Progenitor cell of endocrine pancreas (in vitro differentiated cells): ENCODE data around the gene GPR62. TPM values are rescaled to one million over a fixed set of nuclear protein-coding genes. Genes with fewer than 3 reads are reported as not detected.

Experiments used
- DNase-seq: peaks from one replicate; pipeline ENCODE4 v3.0.0; 2021; ENCODE audit warnings: low spot score; ENCODE audit not compliant: unreplicated experiment
- H3K27ac Mint-ChIP-seq: 2 replicates; pipeline ENCODE4 v1.8.0; 2021; ENCODE audit warnings: mild to moderate bottlenecking, moderate library complexity, mixed read lengths
- H3K27me3 Mint-ChIP-seq: 2 replicates; pipeline ENCODE4 v1.8.0; 2021; ENCODE audit warnings: mixed read lengths
- H3K36me3 Mint-ChIP-seq: 2 replicates; pipeline ENCODE4 v1.8.0; 2022; ENCODE audit warnings: mixed read lengths; ENCODE audit not compliant: insufficient read depth
- H3K4me1 Mint-ChIP-seq: 2 replicates; pipeline ENCODE4 v1.8.0; 2021; ENCODE audit warnings: low read depth, mixed read lengths
- H3K4me3 Mint-ChIP-seq: 2 replicates; pipeline ENCODE4 v1.8.0; 2021; ENCODE audit warnings: low read depth, mild to moderate bottlenecking, moderate library complexity, mixed read lengths
- H3K9me3 Mint-ChIP-seq: 2 replicates; pipeline ENCODE4 v1.8.0; 2021; ENCODE audit warnings: low read depth, mixed read lengths
- CTCF ChIP-seq: fragments of 200-600 bp; sonication (generic); IDR thresholded peaks from one replicate; pipeline ENCODE4 v1.5.0; 2021; ENCODE audit warnings: antibody characterized with exemption, mild to moderate bottlenecking; ENCODE audit not compliant: unreplicated experiment
- total RNA-seq: library from RNA; stranded (reverse); gene quantifications from 2 replicates; pipeline ENCODE4 v1.2.1, GENCODE V29; 2021

The GPR62 gene
- total RNA-seq, 1 donor from 2014 or later = 0.12 TPM

GRCh38 chr3:51980253-51980652, 25.1 kb downstream of the GPR62 start:
- Mint-ChIP-seq H3K27ac (no peak overlapping the region), H3K36me3 (peaks cover 1% of the 10 kb centered on the region), H3K4me3 (no peak overlapping the region), H3K27me3 (no peaks in the 10 kb centered on the region), H3K4me1 (peaks cover 18% of the 10 kb centered on the region), H3K9me3 (no peaks in the 10 kb centered on the region)
- TF ChIP-seq CTCF = no peak
- no peak for DNase-seq

- Mint-ChIP-seq H3K9me3 (no peaks in the 10 kb centered on the region), H3K27me3 (no peaks in the 10 kb centered on the region), H3K4me1 (peaks cover 13% of the 10 kb centered on the region), H3K27ac (peak overlapping the region; percentile 99), H3K36me3 (peaks cover 1% of the 10 kb centered on the region), H3K4me3 (peak overlapping the region; percentile 75)
- peak; percentile 70 for TF ChIP-seq CTCF
- no peak for DNase-seq
Measured at GRCh38 chr3:51982352-51982837, 27.2 kb downstream of the GPR62 start.

DNA sequence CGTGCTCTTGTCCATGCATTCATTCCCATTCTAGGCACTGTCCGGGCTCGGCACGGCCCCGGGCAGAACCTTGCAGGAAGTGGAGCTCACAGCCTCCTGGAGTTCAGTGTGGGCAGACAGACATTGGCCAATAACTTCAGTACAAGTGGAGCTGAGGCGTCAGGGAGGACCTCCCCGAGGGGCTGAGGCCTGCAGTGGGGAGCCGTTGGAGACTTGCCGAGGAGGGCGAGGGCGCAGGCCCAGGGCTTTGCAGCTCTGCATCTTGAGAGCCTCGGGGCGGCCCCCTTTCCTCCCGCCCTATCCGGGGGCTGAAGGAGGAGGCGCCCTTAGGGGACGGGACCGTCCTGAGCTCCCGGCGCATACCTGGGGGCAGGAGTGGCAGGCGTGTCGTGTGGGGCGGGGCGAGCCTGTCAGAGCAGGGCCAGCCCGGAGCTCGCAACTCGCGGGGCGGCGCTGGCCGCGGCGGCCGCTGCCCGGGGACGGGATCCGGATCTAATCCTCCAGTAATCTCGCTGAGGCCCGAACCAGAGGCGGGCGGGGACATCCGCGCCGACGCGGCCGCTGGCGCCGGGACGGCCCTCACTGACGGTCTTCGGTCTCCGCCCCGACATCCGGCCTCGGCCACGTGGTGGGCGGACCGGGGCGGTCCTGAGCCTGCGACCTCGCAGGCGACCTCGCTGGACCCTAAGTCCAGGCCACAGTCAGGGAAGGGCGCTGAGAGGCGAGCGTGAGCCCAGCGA, 27.8 kb downstream of the GPR62 start, which contains the start of gene ACY1:
Gene ACY1 (plus strand): TSS at position 698 of the 740 bp plus-strand sequence. CDS start 530 bp downstream, outside the sequence.
- Mint-ChIP-seq H3K36me3 (peaks cover 1% of the 10 kb centered on the region), H3K27me3 (no peaks in the 10 kb centered on the region), H3K4me3 (peak within 1 kb of the TSS; percentile 75), H3K4me1 (peaks cover 13% of the 10 kb centered on the region), H3K27ac (peak within 1 kb of the TSS; percentile 99), H3K9me3 (no peaks in the 10 kb centered on the region)
- DNase-seq = peak; percentile 71
- no peak for TF ChIP-seq CTCF

DNA sequence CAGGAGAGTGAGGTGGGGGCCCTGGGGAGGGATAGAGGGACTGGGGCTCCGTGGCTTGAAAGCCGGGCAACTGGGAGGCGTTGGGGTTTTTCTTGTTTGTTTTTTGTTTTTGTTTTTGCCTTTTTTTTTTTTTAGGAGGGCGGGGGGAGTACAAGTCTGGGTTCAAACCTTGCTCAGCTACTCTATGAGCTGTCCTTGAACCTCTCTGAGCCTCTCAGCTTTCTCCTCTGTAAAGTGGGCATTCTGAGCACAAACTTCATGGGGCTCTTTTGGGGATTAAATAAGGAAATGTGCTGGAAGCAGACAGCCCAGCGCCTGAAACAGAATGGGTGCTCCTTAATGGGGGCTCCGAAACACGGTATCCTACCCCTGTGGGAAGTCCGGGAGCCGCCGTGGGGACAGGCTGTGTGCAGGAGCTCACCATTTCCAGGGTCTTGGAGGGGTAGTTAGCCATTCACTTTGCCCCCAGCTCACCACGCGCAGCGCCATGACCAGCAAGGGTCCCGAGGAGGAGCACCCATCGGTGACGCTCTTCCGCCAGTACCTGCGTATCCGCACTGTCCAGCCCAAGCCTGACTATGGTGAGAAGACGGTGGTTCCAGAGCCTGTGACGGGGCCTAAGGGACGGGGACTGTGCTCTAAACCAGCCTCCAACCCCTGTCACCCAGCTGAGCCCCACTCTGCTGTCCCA, 28.5 kb downstream of the GPR62 start:
- Mint-ChIP-seq H3K36me3 (peaks cover 1% of the 10 kb centered on the region), H3K27ac (peak overlapping the region; percentile 94), H3K27me3 (no peaks in the 10 kb centered on the region), H3K9me3 (no peaks in the 10 kb centered on the region), H3K4me1 (peaks cover 13% of the 10 kb centered on the region), H3K4me3 (peak overlapping the region; percentile 74)
- no peak for DNase-seq
- TF ChIP-seq CTCF = no peak

DNA sequence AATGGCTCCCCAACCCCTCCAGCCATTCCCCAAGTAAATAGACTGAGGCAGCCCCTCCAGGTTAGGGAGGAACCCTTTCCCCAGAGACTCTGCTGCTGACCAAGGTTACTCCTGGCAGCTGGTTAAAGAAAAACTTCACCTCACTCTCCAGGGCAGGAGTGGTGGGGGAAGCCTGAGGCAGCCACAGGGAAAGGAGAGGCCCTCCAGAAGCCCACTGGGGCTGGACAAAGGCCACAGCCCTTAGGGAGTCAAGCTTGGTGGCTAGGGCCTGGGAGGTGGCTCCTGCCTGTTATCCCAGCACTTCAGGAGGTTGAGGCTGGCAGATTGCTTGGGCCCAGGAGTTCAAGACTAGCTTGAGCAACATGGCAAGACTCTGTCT, 29.1 kb downstream of the GPR62 start:
- H3K27ac Mint-ChIP-seq = peak overlapping the region; percentile 67
- no peak for TF ChIP-seq CTCF

More for the DNA sequence above, 29.1 kb downstream of the GPR62 start:
- Mint-ChIP-seq H3K27me3 (no peaks in the 10 kb centered on the region), H3K9me3 (no peaks in the 10 kb centered on the region), H3K36me3 (peaks cover 1% of the 10 kb centered on the region), H3K4me1 (peaks cover 13% of the 10 kb centered on the region), H3K4me3 (peak overlapping the region; percentile 74)
- no peak for DNase-seq
